Panc1 (cell line): ENCODE results near the gene SPINK1. TPM values are rescaled to one million over a fixed set of nuclear protein-coding genes. Genes with fewer than 3 reads are reported as not detected.

Source experiments
- ATAC-seq: fragments of 200-7000 bp; cut with Tn5 transposase; 2 replicates; pipeline ENCODE4 v1.9.1; 2020; ENCODE audit warnings: mild to moderate bottlenecking, moderate library complexity
- BruUV-seq: library from RNA; stranded (reverse); fragments of 400-500 nt; replicated peaks from 2 replicates; lab custom pipeline; 2021; lab: Mats Ljungman, UMichigan
- CTCF ChIA-PET: fragments of 300-600 bp; sonication (Branson Sonifier 250); formaldehyde crosslinking; loops from one replicate; lab custom pipeline; 2022; ENCODE audit warnings: antibody characterized with exemption; lab: Charles Lee
- POLR2A ChIA-PET: fragments of 300-600 bp; sonication (Branson Sonifier 250); formaldehyde crosslinking; loops from one replicate; lab custom pipeline; 2022; ENCODE audit warnings: antibody characterized with exemption; lab: Charles Lee
- DNase-seq: peaks from one replicate; pipeline ENCODE4 v3.0.0-alpha.2; 2010; ENCODE audit warnings: low read depth, low spot score
- H3K27ac ChIP-seq: 2 replicates; pipeline ENCODE4 v1.5.1; 2011; ENCODE audit warnings: mild to moderate bottlenecking, low read length, inconsistent platforms
- H3K27me3 ChIP-seq: fragments of 200-500 bp; sonication (Bioruptor generic); 2 replicates; pipeline ENCODE4 v1.6.0; 2014; ENCODE audit warnings: low read length, inconsistent platforms; ENCODE audit not compliant: control insufficient read depth, insufficient read depth
- H3K36me3 ChIP-seq: fragments of 200-500 bp; sonication (Bioruptor generic); 2 replicates; pipeline ENCODE4 v1.5.1; 2014; ENCODE audit warnings: inconsistent platforms, mild to moderate bottlenecking, low read length, moderate library complexity; ENCODE audit not compliant: control insufficient read depth, insufficient read depth
- H3K4me1 ChIP-seq: 2 replicates; pipeline ENCODE4 v1.5.1; 2011; ENCODE audit warnings: inconsistent platforms, mild to moderate bottlenecking, low read length, moderate library complexity; ENCODE audit not compliant: control insufficient read depth, insufficient read depth
- H3K4me3 ChIP-seq, 2 experiments: 2 replicates each; pipeline ENCODE4 v1.5.1; 2011 to 2012; ENCODE audit warnings: low read depth in 2 of 2, low read length in 2 of 2, mild to moderate bottlenecking in 2 of 2, inconsistent platforms in 1 of 2, moderate library complexity in 1 of 2
- H3K9me3 ChIP-seq: fragments of 200-500 bp; sonication (Bioruptor generic); 2 replicates; pipeline ENCODE4 v1.5.1; 2014; ENCODE audit warnings: low read depth, mild to moderate bottlenecking, inconsistent platforms, low read length, moderate library complexity; ENCODE audit not compliant: control insufficient read depth, insufficient read depth
- CTCF ChIP-seq: fragments of 450-650 bp; IDR thresholded peaks from 2 replicates; pipeline ENCODE4 v1.5.1; 2017; ENCODE audit warnings: mild to moderate bottlenecking
- POLR2AphosphoS5 ChIP-seq: IDR thresholded peaks from 2 replicates; pipeline ENCODE4 v1.6.1; 2012; ENCODE audit warnings: mild to moderate bottlenecking, low read depth, low read length, moderate library complexity
- REST ChIP-seq, 2 experiments: IDR thresholded peaks; 2 replicates each; pipeline ENCODE4 v1.6.1; 2011 to 2012; ENCODE audit warnings: low read depth in 2 of 2, control low read depth in 1 of 2, low read length in 1 of 2, mild to moderate bottlenecking in 1 of 2, moderate library complexity in 1 of 2; ENCODE audit not compliant: insufficient read depth in 1 of 2
- SIN3A ChIP-seq: IDR thresholded peaks from 2 replicates; pipeline ENCODE4 v1.6.1; 2012; ENCODE audit warnings: low read depth, mild to moderate bottlenecking, low read length, moderate library complexity, borderline replicate concordance; ENCODE audit not compliant: insufficient read depth
- TCF7L2 ChIP-seq: IDR thresholded peaks from 2 replicates; pipeline ENCODE4 v1.6.1; 2011; ENCODE audit warnings: mild to moderate bottlenecking, low read depth, low read length, inconsistent platforms
- in situ Hi-C: cut with HindIII; loops from 2 replicates; pipeline ENCODE4 v1.10.0; 2016; ENCODE audit warnings: low sequenced_read_pairs, low pct_unique_long_range_greater_than_20kb
- intact Hi-C: fragments of 100-400 bp; cut with micrococcal nuclease; formaldehyde crosslinking; loops from one replicate; pipeline ENCODE4 v1.10.0; 2022; ENCODE audit not compliant: unreplicated experiment
- total RNA-seq: library from RNA; stranded (reverse); gene quantifications from one replicate; pipeline ENCODE4 v1.2.1, GENCODE V29; 2021; ENCODE audit not compliant: unreplicated experiment

Gene SPINK1
- total RNA-seq, 1 experiment from 2014 or later, result 3.0 TPM

GRCh38 chr5:147854894-147855773 is 23.7 kb upstream of the SPINK1 start:
- no TSS peak for BruUV-seq
- POLR2A ChIA-PET, result no interaction called here
- no peak for DNase-seq
- no peak for ATAC-seq
- no peaks in the 10 kb centered on the region for H3K36me3 ChIP-seq
- no peak overlapping the region for H3K27ac ChIP-seq
- intact Hi-C loops, result no loop called here
- H3K4me1 ChIP-seq, result no peaks in the 10 kb centered on the region
- no peak for TF ChIP-seq CTCF
- no peak for TF ChIP-seq SIN3A
- no peak for TF ChIP-seq REST (IDR thresholded peaks at IDR 0.05; ENCODE audit: insufficient read depth in 1 of 2, low read depth in 2 of 2, low read length in 1 of 2)
- H3K4me3 ChIP-seq, result no peak overlapping the region
- H3K27me3 ChIP-seq, result no peaks in the 10 kb centered on the region
- CTCF ChIA-PET, result interaction anchor here (1.1 kb wide), 1 partner anchor 227 kb away, joined by 4 read pairs; no protein-coding TSS in a partner anchor
- in situ Hi-C loops, result no loop called here
- H3K9me3 ChIP-seq, result no peaks in the 10 kb centered on the region

- no peaks in the 10 kb centered on the region for H3K36me3 ChIP-seq
- no peak for DNase-seq
- ChIA-PET CTCF (no interaction called here), POLR2A (no interaction called here)
- H3K9me3 ChIP-seq, result no peaks in the 10 kb centered on the region
- BruUV-seq, result no TSS peak
- TF ChIP-seq SIN3A, result no peak
- TF ChIP-seq POLR2AphosphoS5, result no peak
- no peak for TF ChIP-seq REST (IDR thresholded peaks at IDR 0.05; ENCODE audit: insufficient read depth in 1 of 2, low read depth in 2 of 2, low read length in 1 of 2)
- no peak for TF ChIP-seq CTCF
- TF ChIP-seq TCF7L2, result no peak
- intact Hi-C loops, result no loop called here
- no peaks in the 10 kb centered on the region for H3K27me3 ChIP-seq
- no peak overlapping the region for H3K4me3 ChIP-seq
- H3K27ac ChIP-seq, result no peak overlapping the region
- no peaks in the 10 kb centered on the region for H3K4me1 ChIP-seq
- no peak for ATAC-seq
- in situ Hi-C loops, result no loop called here
Observed at GRCh38 chr5:147854331-147854730, 22.9 kb upstream of the SPINK1 start.
